ENCODE data around the gene SLIT3.
"Not testable (repeated sequence)": the region's sequence is repeated elsewhere in the genome, so short reads cannot be mapped to it uniquely, and the experiment has no call there.

Gene SLIT3

GRCh38 chr5:169152946-169153345 is 148.0 kb downstream of the SLIT3 start:
- Mint-ChIP-seq H3K4me3 (no peak overlapping the region), H3K9me3 (peaks cover 7 to 8% of the 10 kb centered on the region in 2 donors), H3K36me3 (peaks cover 0 to 3% of the 10 kb centered on the region in 2 donors), H3K27me3 (peaks cover 0 to 4% of the 10 kb centered on the region in 2 donors), H3K27ac (no peak overlapping the region), H3K4me1 (no peaks in the 10 kb centered on the region)
- DNase-seq (no peak), ATAC-seq (replicated peaks) (no peak)

- Mint-ChIP-seq H3K4me3 (no peak overlapping the region), H3K27ac (no peak overlapping the region), H3K4me1 (no peaks in the 10 kb centered on the region), H3K36me3 (no peaks in the 10 kb centered on the region), H3K27me3 (peaks cover 0 to 4% of the 10 kb centered on the region in 2 donors), H3K9me3 (peaks cover 2 to 3% of the 10 kb centered on the region in 2 donors)
- ATAC-seq (replicated peaks) (no peak), DNase-seq (no peak)
Observed at GRCh38 chr5:169152453-169152852, 148.5 kb downstream of the SLIT3 start.

- DNase-seq, result no peak
- no peaks in the 10 kb centered on the region for H3K36me3 Mint-ChIP-seq
- ATAC-seq (replicated peaks), result no peak
- H3K4me1 Mint-ChIP-seq, result no peaks in the 10 kb centered on the region
- H3K4me3 Mint-ChIP-seq, result no peak overlapping the region
- H3K27ac Mint-ChIP-seq, result no peak overlapping the region
- peaks cover 0 to 2% of the 10 kb centered on the region in 2 donors for H3K27me3 Mint-ChIP-seq
- no peaks in the 10 kb centered on the region for H3K9me3 Mint-ChIP-seq
Observed at GRCh38 chr5:169151051-169151805, 149.7 kb downstream of the SLIT3 start.

- H3K4me1 Mint-ChIP-seq, result no peaks in the 10 kb centered on the region
- DNase-seq (no peak), ATAC-seq (replicated peaks) (no peak)
- H3K36me3 Mint-ChIP-seq, result no peaks in the 10 kb centered on the region
- H3K27ac Mint-ChIP-seq, result no peak overlapping the region
- no peaks in the 10 kb centered on the region for H3K27me3 Mint-ChIP-seq
- no peak overlapping the region for H3K4me3 Mint-ChIP-seq
- H3K9me3 Mint-ChIP-seq, result no peaks in the 10 kb centered on the region
Observed at GRCh38 chr5:169150108-169150507, 150.8 kb downstream of the SLIT3 start.

DNA sequence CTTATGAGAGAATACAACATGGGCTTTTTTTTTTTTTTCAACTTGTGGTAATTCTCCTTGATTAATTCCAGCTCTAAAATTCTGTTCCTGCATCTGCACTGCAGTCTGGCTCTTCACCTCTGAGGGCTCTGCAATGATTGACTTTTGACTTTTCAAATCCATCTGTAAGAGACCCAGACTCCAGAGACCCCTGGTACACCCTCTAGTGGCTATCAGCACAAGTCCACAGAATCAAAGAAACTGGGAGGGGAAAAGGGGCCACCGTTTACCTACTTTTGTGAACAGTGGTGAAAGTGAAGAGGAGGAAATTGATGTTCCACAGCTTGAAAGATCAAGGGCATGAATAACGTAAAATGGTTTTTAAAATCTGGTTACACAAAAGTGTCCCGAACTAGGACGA is 151.6 kb downstream of the SLIT3 start:
- Mint-ChIP-seq H3K36me3 (no peaks in the 10 kb centered on the region), H3K27me3 (no peaks in the 10 kb centered on the region), H3K9me3 (no peaks in the 10 kb centered on the region), H3K27ac (no peak overlapping the region), H3K4me3 (no peak overlapping the region), H3K4me1 (no peaks in the 10 kb centered on the region)
- ATAC-seq (replicated peaks) (no peak), DNase-seq (no peak)

DNA sequence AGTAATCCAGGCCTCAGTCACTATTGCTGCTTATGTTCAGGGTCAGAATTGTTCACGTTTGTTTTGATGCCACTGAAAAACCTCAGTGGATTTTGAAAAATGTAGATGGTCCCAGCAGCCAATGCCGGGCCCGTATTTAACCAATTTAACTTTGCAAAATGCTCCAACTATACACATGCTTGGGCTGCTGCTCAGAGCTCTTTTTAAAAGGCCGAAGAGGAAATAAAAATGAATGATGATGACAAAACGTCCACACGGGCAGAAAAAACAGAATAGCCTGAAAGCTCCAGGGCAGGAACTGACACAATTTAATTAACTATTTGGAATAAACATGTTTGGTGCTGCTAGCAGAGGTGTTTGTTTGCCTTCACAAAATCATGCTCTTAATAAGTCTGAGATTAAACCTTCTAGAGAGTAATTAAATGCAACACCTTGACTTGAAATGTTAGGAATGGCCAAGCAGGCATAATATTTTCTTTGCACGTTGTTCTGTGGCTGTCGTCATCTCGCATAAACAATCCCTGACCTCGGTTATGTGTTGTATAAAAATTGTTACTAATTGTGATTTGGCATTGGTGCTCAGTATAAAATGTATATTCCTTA is 152.7 kb downstream of the SLIT3 start:
- no peak overlapping the region for H3K27ac Mint-ChIP-seq
- no peak overlapping the region for H3K4me3 Mint-ChIP-seq
- DNase-seq (no peak), ATAC-seq (replicated peaks) (no peak)
- H3K27me3 Mint-ChIP-seq, result no peaks in the 10 kb centered on the region
- H3K9me3 Mint-ChIP-seq, result no peaks in the 10 kb centered on the region
- no peaks in the 10 kb centered on the region for H3K36me3 Mint-ChIP-seq
- no peaks in the 10 kb centered on the region for H3K4me1 Mint-ChIP-seq

DNA sequence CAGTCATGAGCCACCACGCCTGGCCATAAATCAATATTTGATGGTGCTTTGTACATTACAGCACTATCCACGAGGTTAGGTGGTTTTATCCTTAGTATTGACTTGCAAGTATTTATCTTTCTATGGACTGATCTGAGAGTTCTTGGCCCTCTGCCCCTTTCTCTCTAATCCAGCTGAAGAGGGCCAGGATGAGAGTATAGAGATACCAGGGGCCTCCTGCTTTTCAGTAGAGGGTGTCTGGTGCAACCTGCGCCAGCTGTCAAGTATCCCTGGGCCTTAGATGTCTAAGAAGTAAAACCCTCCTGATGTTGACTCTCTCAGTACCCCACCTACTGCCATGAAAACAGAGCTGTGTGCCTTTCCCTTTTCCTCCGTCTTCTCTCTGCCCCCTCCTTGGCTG is 153.4 kb downstream of the SLIT3 start:
- Mint-ChIP-seq H3K4me3 (no peak overlapping the region), H3K4me1 (no peaks in the 10 kb centered on the region), H3K27me3 (no peaks in the 10 kb centered on the region), H3K9me3 (no peaks in the 10 kb centered on the region), H3K36me3 (no peaks in the 10 kb centered on the region), H3K27ac (no peak overlapping the region)
- ATAC-seq (replicated peaks) (no peak), DNase-seq (no peak)

- no peak overlapping the region for H3K27ac Mint-ChIP-seq
- no peaks in the 10 kb centered on the region for H3K4me1 Mint-ChIP-seq
- no peaks in the 10 kb centered on the region for H3K9me3 Mint-ChIP-seq
- H3K4me3 Mint-ChIP-seq, result no peak overlapping the region
- no peak for ATAC-seq (replicated peaks)
- H3K27me3 Mint-ChIP-seq, result no peaks in the 10 kb centered on the region
- no peak for DNase-seq
- H3K36me3 Mint-ChIP-seq, result no peaks in the 10 kb centered on the region
Observed at GRCh38 chr5:169146158-169146557, 154.8 kb downstream of the SLIT3 start.

DNA sequence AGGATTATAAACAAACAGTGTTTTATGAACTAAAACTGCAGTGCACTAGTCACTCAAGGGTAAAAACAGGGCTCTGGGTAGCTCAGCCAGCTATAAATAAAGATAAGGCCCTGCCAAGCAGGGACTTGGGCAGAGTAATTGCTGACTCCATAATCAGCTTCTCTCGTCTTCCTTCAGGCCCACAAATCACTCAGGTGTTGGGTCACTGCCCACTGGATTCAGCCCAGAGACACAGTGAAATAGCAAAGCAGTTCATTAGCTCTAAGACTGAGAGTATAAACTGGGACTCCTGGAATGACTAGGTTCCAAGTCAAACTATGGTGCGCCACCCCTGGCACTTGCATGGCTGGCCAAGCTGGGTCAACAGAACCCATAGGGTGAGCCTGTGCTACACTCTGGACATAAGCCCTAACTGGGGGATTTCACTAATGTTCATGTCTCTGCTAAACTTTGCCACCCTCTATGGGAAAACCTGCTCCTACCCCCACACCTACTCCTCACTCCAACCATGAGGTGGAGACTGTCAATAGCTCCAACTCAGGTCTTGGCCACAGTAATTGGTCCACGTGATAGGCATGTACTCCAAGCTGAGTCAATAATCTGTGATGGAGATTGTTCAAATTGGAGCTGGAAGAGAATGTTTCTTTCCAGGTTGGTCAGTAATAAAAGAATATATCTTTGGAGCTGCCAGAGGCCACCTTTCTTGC is 158.5 kb downstream of the SLIT3 start:
- H3K27ac Mint-ChIP-seq, result no peak overlapping the region
- no peaks in the 10 kb centered on the region for H3K4me1 Mint-ChIP-seq
- no peaks in the 10 kb centered on the region for H3K9me3 Mint-ChIP-seq
- H3K36me3 Mint-ChIP-seq, result no peaks in the 10 kb centered on the region
- peaks cover 0 to 4% of the 10 kb centered on the region in 2 donors for H3K27me3 Mint-ChIP-seq
- no peak overlapping the region for H3K4me3 Mint-ChIP-seq
- ATAC-seq (replicated peaks) (no peak), DNase-seq (no peak)

DNA sequence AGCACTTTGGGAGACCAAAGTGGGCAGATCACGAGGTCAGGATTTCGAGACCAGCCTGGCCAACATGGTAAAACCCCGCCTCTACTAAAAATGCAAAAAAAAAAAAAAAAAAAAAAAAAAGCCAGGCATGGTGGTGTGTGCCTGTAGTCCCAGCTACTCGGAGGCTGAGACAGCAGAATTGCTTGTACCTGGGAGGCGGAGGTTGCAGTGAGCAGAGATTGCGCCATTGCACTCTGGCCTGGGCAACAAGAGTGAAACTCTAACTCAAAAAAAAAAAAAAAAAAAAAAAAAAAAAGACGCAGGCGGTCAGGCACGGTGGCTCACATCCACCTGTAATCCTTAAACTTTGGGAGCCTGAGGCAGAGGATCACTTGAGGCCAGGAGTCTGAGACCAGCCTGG is 160.7 kb downstream of the SLIT3 start:
- not testable (repeated sequence) for ATAC-seq (replicated peaks); H3K27me3 Mint-ChIP-seq; DNase-seq; H3K36me3 Mint-ChIP-seq; H3K4me3 Mint-ChIP-seq; H3K27ac Mint-ChIP-seq; H3K4me1 Mint-ChIP-seq; H3K9me3 Mint-ChIP-seq

- H3K27ac Mint-ChIP-seq, result no peak overlapping the region
- DNase-seq, result no peak
- H3K4me1 Mint-ChIP-seq, result no peaks in the 10 kb centered on the region
- H3K27me3 Mint-ChIP-seq, result peaks cover 0 to 4% of the 10 kb centered on the region in 2 donors
- no peak for ATAC-seq (replicated peaks)
- no peaks in the 10 kb centered on the region for H3K36me3 Mint-ChIP-seq
- H3K4me3 Mint-ChIP-seq, result no peak overlapping the region
- H3K9me3 Mint-ChIP-seq, result no peaks in the 10 kb centered on the region
Observed at GRCh38 chr5:169139480-169140050, 161.4 kb downstream of the SLIT3 start.

- H3K36me3 Mint-ChIP-seq, result no peaks in the 10 kb centered on the region
- H3K4me1 Mint-ChIP-seq, result no peaks in the 10 kb centered on the region
- ATAC-seq (replicated peaks) (no peak), DNase-seq (no peak)
- H3K4me3 Mint-ChIP-seq, result no peak overlapping the region
- H3K27ac Mint-ChIP-seq, result no peak overlapping the region
- H3K27me3 Mint-ChIP-seq, result no peaks in the 10 kb centered on the region
- peaks cover 0 to 1% of the 10 kb centered on the region in 2 donors for H3K9me3 Mint-ChIP-seq
Observed at GRCh38 chr5:169133531-169133930, 167.4 kb downstream of the SLIT3 start.

DNA sequence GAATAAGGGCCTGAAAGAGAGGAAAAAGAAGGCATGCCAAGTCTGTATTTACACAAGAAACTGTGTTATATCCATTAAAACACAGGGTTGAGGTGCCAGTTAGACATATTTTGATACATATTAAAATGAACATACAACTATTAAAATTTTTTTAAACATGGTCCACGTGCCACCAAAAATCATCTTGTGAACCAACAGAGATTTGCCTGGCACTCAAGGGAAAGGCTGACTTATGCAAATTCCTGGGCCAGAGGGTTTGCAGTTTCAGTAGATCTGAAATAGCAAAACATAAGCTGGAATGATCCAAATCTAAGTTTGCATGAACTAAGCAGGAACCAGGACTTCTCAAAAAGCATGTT is 168.7 kb downstream of the SLIT3 start:
- H3K4me1 Mint-ChIP-seq, result no peaks in the 10 kb centered on the region

GRCh38 chr5:169131616-169132301 is 169.2 kb downstream of the SLIT3 start:
- H3K4me3 Mint-ChIP-seq, result no peak overlapping the region
- H3K9me3 Mint-ChIP-seq, result peaks cover 0 to 1% of the 10 kb centered on the region in 2 donors
- H3K4me1 Mint-ChIP-seq, result no peaks in the 10 kb centered on the region
- H3K27ac Mint-ChIP-seq, result no peak overlapping the region
- DNase-seq (no peak), ATAC-seq (replicated peaks) (no peak)
- no peaks in the 10 kb centered on the region for H3K27me3 Mint-ChIP-seq
- no peaks in the 10 kb centered on the region for H3K36me3 Mint-ChIP-seq

More for the DNA sequence above, 168.7 kb downstream of the SLIT3 start:
- no peaks in the 10 kb centered on the region for H3K27me3 Mint-ChIP-seq
- no peaks in the 10 kb centered on the region for H3K36me3 Mint-ChIP-seq
- H3K9me3 Mint-ChIP-seq, result peaks cover 0 to 1% of the 10 kb centered on the region in 2 donors
- no peak overlapping the region for H3K4me3 Mint-ChIP-seq
- DNase-seq (no peak), ATAC-seq (replicated peaks) (no peak)
- H3K27ac Mint-ChIP-seq, result no peak overlapping the region
